HG03439 (cell line): ENCODE measurements around the gene C6orf89.
"Not testable (repeated sequence)": the region's sequence is repeated elsewhere in the genome, so short reads cannot be mapped to it uniquely, and the experiment has no call there.

Experiments used
- ATAC-seq: cut with Tn5 transposase; IDR thresholded peaks from one replicate; pipeline ENCODE4 v1.9.1; 2021; ENCODE audit warnings: mild to moderate bottlenecking, moderate library complexity; ENCODE audit not compliant: unreplicated experiment

The C6orf89 gene

GRCh38 chr6:36945301-36945700 is 59.5 kb downstream of the C6orf89 start:
- no peak for ATAC-seq

- ATAC-seq: no peak
Measured at GRCh38 chr6:36946526-36946925, 60.8 kb downstream of the C6orf89 start.

- ATAC-seq: no peak
Measured at GRCh38 chr6:36947570-36948351, 62.0 kb downstream of the C6orf89 start.

- ATAC-seq: not testable (repeated sequence)
Measured at GRCh38 chr6:36949076-36949475, 63.3 kb downstream of the C6orf89 start.

- no peak for ATAC-seq
Measured at GRCh38 chr6:36949636-36950035, 63.9 kb downstream of the C6orf89 start.

- no peak for ATAC-seq
Measured at GRCh38 chr6:36953931-36954261, 68.1 kb downstream of the C6orf89 start.

GRCh38 chr6:36954262-36954931 is 68.6 kb downstream of the C6orf89 start, which contains the start of gene PI16:
Gene PI16 (plus strand): TSS chr6:36954738. CDS start chr6:36954761, 23 bp downstream.
- ATAC-seq: no peak

GRCh38 chr6:36955136-36955535 is 69.4 kb downstream of the C6orf89 start:
- ATAC-seq: no peak

GRCh38 chr6:36955671-36956445 is 70.1 kb downstream of the C6orf89 start:
- ATAC-seq: no peak

- no peak for ATAC-seq
Measured at GRCh38 chr6:36956446-36956820, 70.7 kb downstream of the C6orf89 start.

- no peak for ATAC-seq
Measured at GRCh38 chr6:36957773-36958271, 72.1 kb downstream of the C6orf89 start.

GRCh38 chr6:36958775-36959554 is 73.2 kb downstream of the C6orf89 start:
- no peak for ATAC-seq

- no peak for ATAC-seq
Measured at GRCh38 chr6:36959555-36960250, 74.0 kb downstream of the C6orf89 start.

GRCh38 chr6:36961441-36962435 is 76.0 kb downstream of the C6orf89 start:
- no peak for ATAC-seq

GRCh38 chr6:36962874-36963273 is 77.1 kb downstream of the C6orf89 start:
- no peak for ATAC-seq

- no peak for ATAC-seq
Measured at GRCh38 chr6:36963451-36964290, 77.9 kb downstream of the C6orf89 start.

GRCh38 chr6:36964349-36964748 is 78.6 kb downstream of the C6orf89 start:
- no peak for ATAC-seq

- ATAC-seq: no peak
Measured at GRCh38 chr6:36964908-36965307, 79.2 kb downstream of the C6orf89 start.
